Stimulated activated CD8-positive, alpha-beta memory T cell treated with anti-CD3 and anti-CD28 coated beads, Interleukin-4, amount 100 ng/mL, for 4 hours (primary cell): ENCODE data around the gene ZNF837.

Experiments used
- DNase-seq, 2 donors: peaks; one replicate each; pipeline ENCODE4 v3.0.0-alpha.2; 2020; ENCODE audit warnings: low read depth in 2 of 2, low spot score in 1 of 2

Gene ZNF837

GRCh38 chr19:58372311-58373133 lies 8.3 kb downstream of the ZNF837 start:
- no peak for DNase-seq

GRCh38 chr19:58368561-58369360 lies 12.1 kb downstream of the ZNF837 start:
- no peak for DNase-seq

GRCh38 chr19:58367698-58368454 lies 13.0 kb downstream of the ZNF837 start:
- no peak for DNase-seq

- no peak for DNase-seq
These were observed 14.0 kb downstream of the ZNF837 start for GRCh38 chr19:58366585-58367430.

GRCh38 chr19:58364146-58364545 lies 16.7 kb downstream of the ZNF837 start:
- DNase-seq, result no peak

- peak; percentile 87 to 94 for DNase-seq
These were observed 18.4 kb downstream of the ZNF837 start, which contains the start of gene ZNF497 for GRCh38 chr19:58362272-58362994. Gene ZNF497, minus strand, starts transcription at chr19:58362751. Its CDS starts 5,116 bp downstream, at chr19:58357635.

GRCh38 chr19:58361900-58362271 lies 18.9 kb downstream of the ZNF837 start:
- DNase-seq, result peak in 1 of 2 donors; percentile 29

- DNase-seq, result no peak
These were observed 23.2 kb downstream of the ZNF837 start for GRCh38 chr19:58357481-58358145.

- no peak for DNase-seq
These were observed 23.9 kb downstream of the ZNF837 start for GRCh38 chr19:58356766-58357480.

- DNase-seq, result no peak
These were observed 24.7 kb downstream of the ZNF837 start for GRCh38 chr19:58355908-58356765.

GRCh38 chr19:58355215-58355796 lies 25.5 kb downstream of the ZNF837 start:
- no peak for DNase-seq

- no peak for DNase-seq
These were observed 26.3 kb downstream of the ZNF837 start for GRCh38 chr19:58354478-58355030.

- DNase-seq, result no peak
These were observed 26.9 kb downstream of the ZNF837 start for GRCh38 chr19:58353717-58354477.

GRCh38 chr19:58352760-58353671 lies 27.8 kb downstream of the ZNF837 start, which contains the start of gene A1BG:
Gene A1BG, minus strand, starts transcription at chr19:58353492. Its CDS starts 55 bp downstream, at chr19:58353437.
- DNase-seq, result no peak
